Measurements from ENCODE around the gene GNG12.

GNG12 gene

DNA sequence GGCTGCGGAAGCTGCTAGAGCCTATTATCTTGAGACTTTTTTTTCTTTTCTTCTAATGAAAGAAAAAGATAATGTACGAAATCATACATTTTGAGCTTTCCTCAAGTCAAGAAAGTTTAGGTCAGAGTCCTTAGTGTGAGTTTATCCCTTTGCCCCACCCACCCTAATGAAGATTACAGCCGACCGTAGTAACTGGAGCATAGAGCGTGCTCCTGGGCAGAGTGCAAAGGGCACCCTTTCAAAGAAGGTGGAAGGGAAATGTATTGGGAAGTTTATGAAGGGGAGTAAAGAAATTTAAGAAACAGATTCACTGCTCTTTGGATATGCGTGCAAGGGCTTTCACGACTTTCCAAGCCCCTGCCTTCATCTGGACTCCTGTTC lies 17.2 kb downstream of the GNG12 start:
- TF ChIP-seq GATA3 (IDR thresholded peaks at IDR 0.05; ENCODE audit: low read depth, low read length) (no peak), GATA2 (IDR thresholded peaks at IDR 0.05; ENCODE audit: low read depth, low read length) (no peak)

DNA sequence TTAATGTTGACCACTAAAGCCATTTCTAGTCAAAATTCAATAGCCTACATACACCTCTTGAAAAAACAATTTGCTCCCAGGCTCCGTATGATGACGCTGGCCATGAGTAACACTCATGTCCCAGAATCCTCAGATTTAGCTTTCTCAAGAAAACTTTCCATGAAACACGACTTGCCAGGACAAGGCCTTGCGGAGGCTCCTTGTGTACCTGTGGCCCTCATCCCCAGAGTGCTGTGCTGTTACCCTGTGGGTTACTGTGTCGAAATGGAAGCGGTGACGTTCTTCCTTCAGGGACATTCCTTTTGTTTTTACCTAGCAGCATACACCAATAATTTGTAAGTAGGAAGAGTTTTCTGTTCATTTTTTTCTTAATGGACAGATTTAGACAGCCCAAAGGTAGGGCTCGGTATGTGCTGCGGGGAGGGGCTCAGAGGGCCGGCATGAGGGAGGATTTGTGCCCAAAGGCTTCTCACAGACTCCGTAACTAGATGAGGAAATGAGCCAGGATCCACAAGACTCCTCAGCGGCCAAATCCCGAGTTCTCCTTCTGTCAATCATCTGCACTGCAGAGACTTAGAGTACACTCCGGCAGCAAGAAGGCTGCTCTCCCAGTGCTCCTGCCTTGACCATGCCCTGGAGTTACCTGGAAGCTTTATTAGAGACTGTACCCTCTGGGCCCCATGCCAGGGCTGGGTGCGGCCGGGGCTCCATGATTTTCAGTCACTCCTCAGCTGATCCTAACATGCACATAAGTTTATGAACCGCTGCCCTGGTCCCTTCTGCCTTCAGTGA lies 17.8 kb downstream of the GNG12 start:
- TF ChIP-seq GATA2 (IDR thresholded peaks at IDR 0.05; ENCODE audit: low read depth, low read length) (no peak), GATA3 (IDR thresholded peaks at IDR 0.05; ENCODE audit: low read depth, low read length) (no peak)

DNA sequence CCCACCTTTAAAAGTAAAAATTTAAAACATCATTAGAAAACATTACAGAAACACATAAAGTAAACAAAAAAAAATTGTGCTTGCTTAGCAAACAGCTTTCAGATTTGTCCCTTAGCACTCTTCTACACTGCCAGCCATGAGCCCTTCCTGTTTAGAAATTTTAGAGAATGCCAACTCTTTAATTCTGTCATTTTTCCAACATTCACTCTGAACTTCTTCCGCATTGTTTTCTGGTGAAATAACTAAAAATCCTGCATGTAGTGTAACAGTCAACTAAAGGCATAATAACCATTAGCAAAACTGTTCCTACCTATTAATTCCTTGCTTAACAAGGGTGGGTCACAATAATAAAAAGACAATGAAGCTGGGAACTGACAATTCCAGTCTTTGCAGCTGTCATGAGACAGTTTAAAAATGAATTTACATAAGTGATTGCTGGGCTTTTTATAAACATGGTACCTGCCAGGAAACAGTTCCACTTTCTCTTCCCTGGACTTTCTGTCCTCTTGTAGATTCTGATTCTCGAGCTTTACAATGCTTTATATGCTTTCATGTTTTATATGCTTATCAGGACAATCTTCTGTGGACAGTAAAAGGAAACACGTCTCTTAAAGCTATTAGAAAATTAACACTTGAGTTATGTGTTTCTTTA lies 19.0 kb downstream of the GNG12 start:
- TF ChIP-seq GATA3 (IDR thresholded peaks at IDR 0.05; ENCODE audit: low read depth, low read length): no peak
- TF ChIP-seq GATA2 (IDR thresholded peaks at IDR 0.05; ENCODE audit: low read depth, low read length): no peak

- TF ChIP-seq GATA2 (IDR thresholded peaks at IDR 0.05; ENCODE audit: low read depth, low read length): no peak
- no peak for TF ChIP-seq GATA3 (IDR thresholded peaks at IDR 0.05; ENCODE audit: low read depth, low read length)
Observed at GRCh38 chr1:67812226-67812625, 21.0 kb downstream of the GNG12 start.

- TF ChIP-seq GATA3 (IDR thresholded peaks at IDR 0.05; ENCODE audit: low read depth, low read length) (no peak), GATA2 (IDR thresholded peaks at IDR 0.05; ENCODE audit: low read depth, low read length) (no peak)
Observed at GRCh38 chr1:67811781-67812180, 21.5 kb downstream of the GNG12 start.

DNA sequence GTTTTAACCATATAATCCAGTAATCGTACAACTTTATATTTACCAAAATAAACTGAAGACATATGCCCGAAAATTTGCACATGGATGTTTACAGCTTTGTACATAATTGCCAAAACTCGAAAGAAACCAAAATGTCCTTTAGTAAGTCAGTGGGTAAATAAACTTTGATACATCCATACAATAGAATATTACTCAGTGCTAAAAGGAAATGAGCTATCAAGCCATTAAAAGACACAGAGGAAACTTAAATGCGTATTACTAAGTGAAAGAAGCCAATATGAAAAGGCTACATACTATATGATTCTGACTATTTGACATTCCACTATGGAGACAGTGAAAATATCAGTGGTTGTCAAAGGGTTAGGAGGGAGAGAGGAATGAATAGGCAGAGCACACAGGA lies 23.4 kb downstream of the GNG12 start:
- TF ChIP-seq GATA3 (IDR thresholded peaks at IDR 0.05; ENCODE audit: low read depth, low read length) (no peak), GATA2 (IDR thresholded peaks at IDR 0.05; ENCODE audit: low read depth, low read length) (no peak)

GRCh38 chr1:67807282-67807681 lies 26.0 kb downstream of the GNG12 start:
- TF ChIP-seq GATA2 (IDR thresholded peaks at IDR 0.05; ENCODE audit: low read depth, low read length) (no peak), GATA3 (IDR thresholded peaks at IDR 0.05; ENCODE audit: low read depth, low read length) (no peak)

GRCh38 chr1:67804710-67805109 lies 28.6 kb downstream of the GNG12 start:
- TF ChIP-seq GATA3 (IDR thresholded peaks at IDR 0.05; ENCODE audit: low read depth, low read length) (no peak), GATA2 (IDR thresholded peaks at IDR 0.05; ENCODE audit: low read depth, low read length) (no peak)

GRCh38 chr1:67803380-67804279 lies 29.6 kb downstream of the GNG12 start:
- TF ChIP-seq GATA3 (IDR thresholded peaks at IDR 0.05; ENCODE audit: low read depth, low read length): no peak
- no peak for TF ChIP-seq GATA2 (IDR thresholded peaks at IDR 0.05; ENCODE audit: low read depth, low read length)

GRCh38 chr1:67802565-67802964 lies 30.7 kb downstream of the GNG12 start:
- TF ChIP-seq GATA3 (IDR thresholded peaks at IDR 0.05; ENCODE audit: low read depth, low read length) (no peak), GATA2 (IDR thresholded peaks at IDR 0.05; ENCODE audit: low read depth, low read length) (no peak)

- no peak for TF ChIP-seq GATA2 (IDR thresholded peaks at IDR 0.05; ENCODE audit: low read depth, low read length)
- TF ChIP-seq GATA3 (IDR thresholded peaks at IDR 0.05; ENCODE audit: low read depth, low read length): no peak
Observed at GRCh38 chr1:67801903-67802302, 31.4 kb downstream of the GNG12 start.

DNA sequence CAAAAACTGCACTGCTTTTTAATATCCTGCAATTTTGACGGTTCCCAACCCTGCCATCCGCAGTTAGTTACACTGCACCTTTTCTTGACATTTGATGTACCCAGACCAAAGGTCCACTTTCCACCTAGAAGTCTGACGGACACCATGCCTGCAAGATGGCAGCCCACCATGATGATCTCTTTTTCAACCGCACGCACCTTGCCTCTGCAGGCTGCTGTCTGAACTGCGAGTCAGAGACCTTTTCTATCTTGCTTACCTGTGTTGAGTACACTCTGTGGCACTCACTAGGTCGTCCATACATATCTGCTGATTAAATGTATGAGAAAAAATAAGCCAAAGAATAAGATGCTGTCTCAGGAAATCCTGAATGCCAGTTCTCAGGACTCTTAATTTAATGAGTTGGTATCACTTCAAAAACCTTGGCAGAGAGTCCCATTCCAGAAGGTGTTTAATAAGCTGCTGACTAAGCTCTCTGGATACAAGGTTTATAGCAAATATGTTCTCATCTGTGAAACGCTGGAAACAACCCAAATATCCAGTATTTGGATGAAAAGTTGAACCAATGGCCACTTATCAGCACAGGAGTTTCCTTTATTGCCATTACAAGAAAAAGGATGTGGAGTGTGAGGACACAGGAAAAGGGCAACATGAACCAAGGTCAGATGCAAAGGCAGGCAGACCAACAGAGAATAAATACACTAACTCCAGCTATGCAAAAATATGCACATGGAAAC lies 37.9 kb downstream of the GNG12 start:
- TF ChIP-seq GATA3 (IDR thresholded peaks at IDR 0.05; ENCODE audit: low read depth, low read length) (no peak), GATA2 (IDR thresholded peaks at IDR 0.05; ENCODE audit: low read depth, low read length) (no peak)

DNA sequence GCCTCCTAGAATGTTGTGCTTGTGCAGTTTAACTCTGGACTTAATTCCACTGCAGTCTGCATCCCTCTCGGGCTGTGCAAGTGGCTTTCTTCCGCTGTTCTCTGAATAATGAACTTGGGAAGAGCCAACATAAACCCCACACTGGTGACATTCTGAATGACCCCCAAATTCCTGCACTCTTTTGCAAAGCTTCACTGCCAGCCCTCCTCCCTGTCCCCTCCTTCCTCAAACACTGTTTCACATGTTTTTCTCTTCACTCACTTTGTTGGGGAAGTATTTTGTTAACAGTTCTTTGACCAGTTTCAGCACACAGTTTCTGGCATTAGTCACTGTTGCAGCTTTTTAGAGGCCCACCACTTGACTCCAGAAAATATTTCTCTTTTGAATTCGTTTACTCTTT lies 39.7 kb downstream of the GNG12 start:
- no peak for TF ChIP-seq GATA3 (IDR thresholded peaks at IDR 0.05; ENCODE audit: low read depth, low read length)
- no peak for TF ChIP-seq GATA2 (IDR thresholded peaks at IDR 0.05; ENCODE audit: low read depth, low read length)

Measured in SH-SY5Y (cell line).